Gastrocnemius medialis (tissue), 4 donors: ENCODE data around the gene RHOB. TPM values are rescaled to one million over a fixed set of nuclear protein-coding genes. Genes with fewer than 3 reads are reported as not detected.

ENCODE experiments used
- ATAC-seq, 2 donors: fragments of 150-250 bp; one replicate each; pipeline ENCODE4 v1.9.1; 2016
- DNase-seq, 2 donors: peaks; one replicate each; pipeline ENCODE4 v3.0.0-alpha.2; 2019
- H3K27ac ChIP-seq, 4 donors: fragments of 200-600 bp; sonication (generic); 1 replicate in 1 of 4; 2 replicates in 3 of 4; pipeline ENCODE4 v1.5.1; 2016 to 2018; ENCODE audit warnings: mild to moderate bottlenecking in 2 of 4, moderate library complexity in 1 of 4
- H3K27me3 ChIP-seq, 3 donors: fragments of 200-600 bp; sonication (generic) in 2 of 3; 1 replicate in 1 of 3; 2 replicates in 2 of 3; pipeline versions ENCODE4 v1.5.1 to v1.6.0; 2016 to 2019; ENCODE audit warnings: mild to moderate bottlenecking in 1 of 3, moderate library complexity in 1 of 3
- H3K36me3 ChIP-seq, 2 donors: fragments of 200-600 bp; sonication (generic) in 1 of 2; one replicate each; pipeline ENCODE4 v1.5.1; 2017 to 2018
- H3K4me1 ChIP-seq, 2 donors: fragments of 200-600 bp; sonication (generic) in 1 of 2; one replicate each; pipeline ENCODE4 v1.5.1; 2016 to 2017; ENCODE audit warnings: mild to moderate bottlenecking in 2 of 2
- H3K4me3 ChIP-seq, 4 donors: fragments of 200-600 bp; sonication (generic) in 3 of 4; 1 replicate in 1 of 4; 2 replicates in 3 of 4; pipeline ENCODE4 v1.5.1; 2016 to 2019; ENCODE audit warnings: mild to moderate bottlenecking in 2 of 4
- H3K9me3 ChIP-seq, 3 donors: fragments of 200-600 bp; sonication (generic) in 2 of 3; 1 replicate in 1 of 3; 2 replicates in 2 of 3; pipeline ENCODE4 v1.5.1; 2016 to 2019
- CTCF ChIP-seq, 5 experiments: fragments of 450-650 bp in 3 of 5; fragments of 200-600 bp in 2 of 5; sonication (generic) in 2 of 5; IDR thresholded peaks in 4 of 5; conservative IDR thresholded peaks in 1 of 5; 1 replicate in 4 of 5; 2 replicates in 1 of 5; pipeline ENCODE4 v1.5.1; 2016 to 2019; ENCODE audit warnings: antibody characterized with exemption in 5 of 5, mild to moderate bottlenecking in 3 of 5, moderate library complexity in 3 of 5
- POLR2A ChIP-seq, 2 donors: fragments of 450-650 bp; IDR thresholded peaks; one replicate each; pipeline ENCODE4 v1.6.1; 2017; ENCODE audit warnings: antibody characterized with exemption in 2 of 2, mild to moderate bottlenecking in 2 of 2, moderate library complexity in 2 of 2
- in situ Hi-C, 4 donors: fragments of 200-750 bp; cut with MboI; loops; one replicate each; pipeline versions ENCODE4 v1.15.0 to v1.8.0; 2017; ENCODE audit warnings: low sequenced_read_pairs in 4 of 4
- intact Hi-C: fragments of 100-400 bp; cut with DNase I; formaldehyde crosslinking; loops from one replicate; pipeline ENCODE4 v1.15.1; 2023; ENCODE audit warnings: low total_unique reads
- total RNA-seq, 4 donors: library from RNA; depleted of rRNA; stranded (reverse); fragments of >200 nt; gene quantifications; one replicate each; pipeline versions ENCODE4 v1.1.0 to v1.2.3, GENCODE V29; 2016

The RHOB gene
- total RNA-seq, 4 donors from 2014 or later: 696 to 1,267 (median 1,094) TPM

GRCh38 chr2:20454036-20454981, 7.4 kb downstream of the RHOB start:
- ATAC-seq: no peak
- DNase-seq: peak in 1 of 2 donors; percentile 2

GRCh38 chr2:20455076-20455587, 8.3 kb downstream of the RHOB start:
- H3K27ac ChIP-seq: no peak overlapping the region
- H3K27me3 ChIP-seq: no peaks in the 10 kb centered on the region
- DNase-seq (peak in 1 of 2 donors; percentile 2), ATAC-seq (no peak)
- H3K4me1 ChIP-seq: peaks cover 6 to 12% of the 10 kb centered on the region in 2 donors
- intact Hi-C loops (no loop called here), in situ Hi-C loops (loop anchor here in 2 of 4 donors (10.0 kb wide), 1 partner anchor 70 kb away; no protein-coding TSS in a partner anchor)
- TF ChIP-seq CTCF (IDR thresholded peaks at IDR 0.05 in 4 of 5, conservative IDR thresholded peaks at IDR 0.05 in 1 of 5) (no peak), POLR2A (IDR thresholded peaks at IDR 0.05) (no peak)
- H3K4me3 ChIP-seq: no peak overlapping the region
- no peaks in the 10 kb centered on the region for H3K36me3 ChIP-seq
- H3K9me3 ChIP-seq: no peaks in the 10 kb centered on the region

More at GRCh38 chr2:20454036-20454981, 7.4 kb downstream of the RHOB start:
- intact Hi-C loops: loop anchor here (5.0 kb wide), 1 partner anchor 38 kb away; no protein-coding TSS in a partner anchor
- TF ChIP-seq CTCF (IDR thresholded peaks at IDR 0.05 in 4 of 5, conservative IDR thresholded peaks at IDR 0.05 in 1 of 5): no peak
- Histone ChIP-seq H3K27ac (no peak overlapping the region), H3K9me3 (no peaks in the 10 kb centered on the region), H3K4me3 (no peak overlapping the region), H3K27me3 (no peaks in the 10 kb centered on the region), H3K4me1 (peaks cover 12 to 14% of the 10 kb centered on the region in 2 donors), H3K36me3 (peaks cover 0 to 2% of the 10 kb centered on the region in 2 donors)
- in situ Hi-C loops: loop anchor here in 2 of 4 donors (10.0 kb wide), 1 partner anchor 70 kb away; no protein-coding TSS in a partner anchor

GRCh38 chr2:20456116-20456571, 9.3 kb downstream of the RHOB start:
- TF ChIP-seq CTCF (IDR thresholded peaks at IDR 0.05 in 4 of 5, conservative IDR thresholded peaks at IDR 0.05 in 1 of 5): no peak
- no peak for TF ChIP-seq POLR2A (IDR thresholded peaks at IDR 0.05)
- peaks cover 0 to 9% of the 10 kb centered on the region in 2 donors for H3K4me1 ChIP-seq
- H3K36me3 ChIP-seq: no peaks in the 10 kb centered on the region
- DNase-seq (peak in 1 of 2 donors; percentile 2), ATAC-seq (no peak)
- H3K9me3 ChIP-seq: no peaks in the 10 kb centered on the region
- peak overlapping the region in 2 of 4 donors; percentile 10 to 51 for H3K27ac ChIP-seq
- intact Hi-C loops (no loop called here), in situ Hi-C loops (loop anchor here in 2 of 4 donors (10.0 kb wide), 1 partner anchor 69 kb away; no protein-coding TSS in a partner anchor)
- H3K4me3 ChIP-seq: no peak overlapping the region
- H3K27me3 ChIP-seq: no peaks in the 10 kb centered on the region

GRCh38 chr2:20456636-20457426, 10.0 kb downstream of the RHOB start:
- TF ChIP-seq CTCF (IDR thresholded peaks at IDR 0.05 in 4 of 5, conservative IDR thresholded peaks at IDR 0.05 in 1 of 5) (no peak), POLR2A (IDR thresholded peaks at IDR 0.05) (no peak)
- H3K27me3 ChIP-seq: no peaks in the 10 kb centered on the region
- intact Hi-C loops: no loop called here
- peaks cover 0 to 4% of the 10 kb centered on the region in 2 donors for H3K4me1 ChIP-seq
- no peak overlapping the region for H3K4me3 ChIP-seq
- H3K36me3 ChIP-seq: no peaks in the 10 kb centered on the region
- no peak for DNase-seq
- no peaks in the 10 kb centered on the region for H3K9me3 ChIP-seq
- ATAC-seq: no peak
- H3K27ac ChIP-seq: peak overlapping the region in 1 of 4 donors; percentile 51
- in situ Hi-C loops: loop anchor here in 2 of 4 donors (10.0 kb wide), 1 partner anchor 68 kb away; no protein-coding TSS in a partner anchor
